Amniotic stem cell (primary cell): ENCODE measurements around the gene TYW5.

Experiments
- DNase-seq: peaks from one replicate; lab custom pipeline; 2025; lab: John Stamatoyannopoulos, UW

The TYW5 gene

GRCh38 chr2:199973703-199974102, 18.4 kb upstream of the TYW5 start:
- no peak for DNase-seq

GRCh38 chr2:199972088-199972626, 16.9 kb upstream of the TYW5 start:
- DNase-seq = no peak

GRCh38 chr2:199968126-199968525, 12.8 kb upstream of the TYW5 start:
- DNase-seq = no peak

DNA sequence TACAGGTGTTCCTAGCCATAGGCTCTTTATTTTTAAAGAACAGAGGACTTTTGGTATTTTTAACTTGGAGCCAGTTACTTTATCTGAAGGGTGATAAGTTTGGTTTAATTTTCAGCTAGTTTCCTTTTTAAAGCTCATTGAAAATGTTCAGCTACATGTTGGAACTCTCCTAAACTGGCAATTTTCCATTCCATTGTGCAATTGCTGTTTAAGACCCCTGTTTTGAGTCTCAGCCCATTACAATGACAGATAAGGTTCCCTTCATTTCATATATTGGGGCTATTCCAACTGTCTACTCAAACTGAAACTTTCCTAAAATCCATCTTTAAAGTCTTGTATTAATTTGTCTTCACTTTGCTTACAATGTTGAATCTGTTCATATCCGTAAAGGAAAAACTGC, 11.7 kb upstream of the TYW5 start:
- no peak for DNase-seq

GRCh38 chr2:199966405-199966804, 11.1 kb upstream of the TYW5 start:
- no peak for DNase-seq

DNA sequence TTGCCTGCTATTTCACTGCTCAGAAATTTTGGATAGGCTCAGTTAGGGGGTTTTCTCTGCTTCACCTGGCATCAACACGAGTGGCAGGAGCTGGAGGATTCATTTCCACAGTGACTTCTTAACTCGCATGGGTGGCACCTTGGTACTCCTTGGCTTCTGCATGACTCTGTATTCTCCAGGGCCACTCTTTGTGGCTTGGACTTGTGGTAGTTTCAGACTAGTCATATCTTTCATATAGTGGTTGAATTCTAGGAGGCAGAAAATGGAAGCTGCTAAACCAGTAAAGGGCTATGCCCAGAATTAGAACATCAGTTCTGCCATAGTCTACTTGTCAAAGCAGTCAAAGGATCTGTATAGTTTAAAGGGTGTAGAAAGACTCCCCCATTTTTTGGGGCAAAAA, 6.9 kb upstream of the TYW5 start:
- no peak for DNase-seq

DNA sequence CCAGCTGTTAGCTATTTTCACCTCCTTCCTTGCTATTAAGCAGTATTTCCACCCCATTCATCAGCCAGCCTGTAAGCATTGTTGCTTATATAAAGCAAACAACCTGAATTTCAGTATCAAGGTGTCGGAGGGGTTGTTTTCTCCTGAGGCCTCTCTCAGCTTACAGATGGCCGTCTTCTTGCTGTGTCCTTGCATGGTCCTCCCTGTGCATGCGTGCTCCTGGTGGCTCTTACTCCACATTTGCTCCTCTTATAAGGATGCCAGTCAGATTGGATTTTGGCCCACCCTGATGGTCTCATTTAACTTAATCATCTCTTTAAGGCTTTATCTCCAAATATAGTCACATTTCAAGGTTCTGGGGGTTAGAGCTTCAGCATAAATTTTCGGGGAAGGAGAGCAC, 2.7 kb upstream of the TYW5 start:
- no peak for DNase-seq

DNA sequence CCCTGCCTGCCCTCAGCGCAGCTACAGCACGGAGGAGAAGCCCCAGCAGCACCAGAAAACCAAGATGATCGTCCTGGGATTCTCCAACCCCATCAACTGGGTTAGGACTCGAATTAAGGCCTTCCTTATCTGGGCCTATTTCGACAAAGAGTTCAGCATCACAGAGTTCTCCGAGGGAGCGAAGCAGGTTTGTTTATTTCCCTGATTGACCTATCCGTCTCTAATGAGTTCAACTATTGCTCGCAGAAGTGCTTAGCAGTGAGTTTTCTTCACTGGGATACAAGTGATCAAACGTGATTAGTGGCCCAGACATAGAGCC, 730 bp upstream of the TYW5 start:
- DNase-seq = no peak

DNA sequence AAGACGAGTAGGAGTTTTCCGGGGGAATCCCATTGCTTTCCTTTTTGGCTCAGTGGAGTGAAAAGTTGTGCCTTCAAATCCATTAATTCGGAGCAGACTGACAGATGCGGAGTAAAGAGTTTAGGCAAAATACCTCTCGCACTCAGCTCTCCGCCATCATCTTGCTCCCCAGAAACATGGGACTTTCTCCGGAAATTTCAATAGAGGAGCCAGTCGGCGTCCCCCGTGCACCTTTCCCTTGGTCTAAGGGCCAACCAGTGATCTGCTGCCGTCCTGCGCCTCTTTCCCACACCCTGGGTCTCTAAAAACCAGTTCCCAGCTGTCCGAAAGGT, 318 bp downstream of the TYW5 start:
- DNase-seq = no peak

DNA sequence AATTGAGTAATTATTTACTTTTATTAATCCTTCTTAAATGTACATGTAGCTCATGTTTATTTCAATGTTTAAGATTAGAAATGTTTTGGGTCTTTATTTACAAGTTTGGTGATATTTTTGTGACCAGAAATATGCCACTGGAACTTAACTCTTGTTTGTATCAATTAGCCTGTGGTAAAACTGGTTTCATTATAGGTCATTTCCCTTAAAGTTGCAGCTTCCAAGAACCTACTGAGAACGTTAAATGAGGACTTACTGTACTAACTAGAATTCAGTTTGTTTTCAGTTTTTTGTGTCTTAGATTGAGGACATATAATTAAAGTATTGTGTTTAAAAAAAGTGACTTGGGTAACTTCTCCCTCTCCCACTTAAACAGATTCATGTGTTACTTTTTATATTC, 4.3 kb downstream of the TYW5 start:
- DNase-seq = no peak

GRCh38 chr2:199950396-199950795, 4.9 kb downstream of the TYW5 start:
- no peak for DNase-seq

- no peak for DNase-seq
These were observed 8.5 kb downstream of the TYW5 start for GRCh38 chr2:199946836-199947235.

GRCh38 chr2:199946196-199946595, 9.1 kb downstream of the TYW5 start:
- DNase-seq = no peak

DNA sequence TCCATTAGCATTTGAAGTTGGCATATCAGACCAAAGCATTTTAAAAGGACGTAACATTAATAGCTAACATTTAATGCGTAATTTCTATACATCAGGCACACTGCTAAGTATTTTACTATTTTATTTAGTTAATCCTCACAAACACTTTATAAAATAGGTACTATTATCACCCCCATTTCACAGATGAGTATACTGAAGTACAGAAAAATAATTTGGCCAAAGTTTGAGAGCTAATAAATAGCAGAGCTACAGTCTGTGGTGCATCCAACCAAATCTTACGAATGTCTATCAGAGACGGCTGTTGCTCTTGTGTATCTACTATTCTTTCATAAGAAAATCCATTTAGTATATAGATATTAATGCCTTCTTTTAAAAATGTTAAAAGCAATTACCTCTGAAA, 11.9 kb downstream of the TYW5 start:
- DNase-seq = no peak

- no peak for DNase-seq
These were observed 14.9 kb downstream of the TYW5 start for GRCh38 chr2:199940373-199940772.

- DNase-seq = no peak
These were observed 18.7 kb downstream of the TYW5 start for GRCh38 chr2:199936554-199936953.

DNA sequence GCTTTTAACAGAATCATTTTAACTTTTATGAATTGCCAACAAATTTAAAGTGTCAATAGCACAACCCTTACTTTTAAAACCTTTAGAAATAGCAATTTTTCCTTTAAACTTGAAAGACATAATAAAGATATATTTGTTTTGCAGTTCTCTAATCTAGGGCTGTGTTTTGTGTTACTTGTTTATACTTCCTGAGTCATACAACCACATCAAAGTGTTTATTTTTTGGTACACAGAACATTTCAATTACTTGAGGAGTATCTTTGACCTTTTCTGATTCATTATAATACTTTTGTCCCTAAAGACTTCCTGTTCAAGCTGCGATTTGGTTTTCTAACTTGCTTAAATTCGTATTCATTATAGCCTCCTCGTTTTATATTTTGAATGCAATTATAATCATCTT, 21.8 kb downstream of the TYW5 start:
- DNase-seq = no peak

- DNase-seq = no peak
These were observed 22.9 kb downstream of the TYW5 start for GRCh38 chr2:199932312-199932855.

- no peak for DNase-seq
These were observed 26.0 kb downstream of the TYW5 start for GRCh38 chr2:199929262-199929661.

GRCh38 chr2:199928626-199929025, 26.7 kb downstream of the TYW5 start:
- DNase-seq = no peak

GRCh38 chr2:199928226-199928625, 27.1 kb downstream of the TYW5 start:
- no peak for DNase-seq

GRCh38 chr2:199926806-199927205, 28.5 kb downstream of the TYW5 start:
- no peak for DNase-seq

GRCh38 chr2:199923924-199924323, 31.4 kb downstream of the TYW5 start:
- no peak for DNase-seq

DNA sequence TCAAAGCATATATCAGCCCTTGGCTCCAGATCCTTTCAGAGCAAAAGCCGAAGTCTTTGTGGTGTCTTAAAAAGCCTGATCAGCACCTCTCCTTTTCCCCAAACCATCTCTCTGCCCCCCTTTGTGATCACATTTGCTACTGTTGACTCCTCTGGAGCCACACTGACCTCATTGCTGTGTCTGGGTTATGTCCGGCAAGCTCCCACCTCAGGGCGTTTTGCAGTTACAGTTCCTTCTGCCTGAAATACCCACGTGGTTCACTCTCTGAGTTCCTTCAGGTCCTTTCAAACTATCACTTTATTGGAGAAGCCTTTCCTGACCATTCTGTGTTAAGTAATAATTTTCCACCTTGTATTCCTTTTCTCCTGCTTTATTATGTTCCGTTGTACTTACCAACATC, 32.4 kb downstream of the TYW5 start:
- no peak for DNase-seq

- no peak for DNase-seq
These were observed 38.3 kb downstream of the TYW5 start for GRCh38 chr2:199916980-199917379.
